ENCODE measurements around the gene HES6. TPM values are rescaled to one million over a fixed set of nuclear protein-coding genes. Genes with fewer than 3 reads are reported as not detected.

Gene HES6
- total and polyA plus RNA-seq, 3 donors from 2014 or later: 21.3 to 40.3 (median 22.0) TPM

DNA sequence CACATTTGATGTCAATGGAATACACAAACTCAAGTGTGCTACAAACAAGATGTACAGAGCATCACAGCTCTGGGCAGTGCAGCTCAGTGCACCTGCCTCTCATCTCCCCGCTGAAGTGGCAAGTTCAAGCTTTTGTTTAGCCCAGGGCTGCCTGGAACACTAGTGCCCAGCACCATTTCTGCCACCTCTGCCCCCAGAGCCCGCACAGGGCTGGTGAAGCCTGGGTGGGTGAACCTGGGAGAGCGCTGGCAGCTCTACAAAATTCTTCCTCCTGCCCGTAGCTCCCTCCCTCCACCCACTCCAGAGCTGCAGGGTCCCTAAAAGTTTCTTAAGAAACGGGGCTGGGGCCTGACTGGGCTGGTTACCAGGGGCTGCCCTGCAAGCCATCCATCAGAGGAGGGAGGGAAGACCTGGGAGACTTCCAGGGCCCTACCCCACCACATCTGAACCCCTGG lies 1.5 kb downstream of the HES6 start:
- Histone ChIP-seq H3K4me1 (peaks cover 23% of the 10 kb centered on the region), H3K9me3 (no peaks in the 10 kb centered on the region), H3K27ac (no peak overlapping the region), H3K27me3 (no peaks in the 10 kb centered on the region), H3K4me3 (no peak overlapping the region), H3K36me3 (ENCODE audit: low read depth, missing control alignments) (no peaks in the 10 kb centered on the region)
- no peak for DNase-seq
- WGBS, 2 donors: 67 to 74% methylated on average over 5 of the region's 5 CpGs
- TF ChIP-seq, protein P1, sequence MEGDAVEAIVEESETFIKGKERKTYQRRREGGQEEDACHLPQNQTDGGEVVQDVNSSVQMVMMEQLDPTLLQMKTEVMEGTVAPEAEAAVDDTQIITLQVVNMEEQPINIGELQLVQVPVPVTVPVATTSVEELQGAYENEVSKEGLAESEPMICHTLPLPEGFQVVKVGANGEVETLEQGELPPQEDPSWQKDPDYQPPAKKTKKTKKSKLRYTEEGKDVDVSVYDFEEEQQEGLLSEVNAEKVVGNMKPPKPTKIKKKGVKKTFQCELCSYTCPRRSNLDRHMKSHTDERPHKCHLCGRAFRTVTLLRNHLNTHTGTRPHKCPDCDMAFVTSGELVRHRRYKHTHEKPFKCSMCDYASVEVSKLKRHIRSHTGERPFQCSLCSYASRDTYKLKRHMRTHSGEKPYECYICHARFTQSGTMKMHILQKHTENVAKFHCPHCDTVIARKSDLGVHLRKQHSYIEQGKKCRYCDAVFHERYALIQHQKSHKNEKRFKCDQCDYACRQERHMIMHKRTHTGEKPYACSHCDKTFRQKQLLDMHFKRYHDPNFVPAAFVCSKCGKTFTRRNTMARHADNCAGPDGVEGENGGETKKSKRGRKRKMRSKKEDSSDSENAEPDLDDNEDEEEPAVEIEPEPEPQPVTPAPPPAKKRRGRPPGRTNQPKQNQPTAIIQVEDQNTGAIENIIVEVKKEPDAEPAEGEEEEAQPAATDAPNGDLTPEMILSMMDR (IDR thresholded peaks at IDR 0.05): no peak
- TF ChIP-seq POLR2A (IDR thresholded peaks at IDR 0.05): no peak
- intact Hi-C loops (cut with DNase I; ENCODE audit: low total_unique reads): no loop called here

DNA sequence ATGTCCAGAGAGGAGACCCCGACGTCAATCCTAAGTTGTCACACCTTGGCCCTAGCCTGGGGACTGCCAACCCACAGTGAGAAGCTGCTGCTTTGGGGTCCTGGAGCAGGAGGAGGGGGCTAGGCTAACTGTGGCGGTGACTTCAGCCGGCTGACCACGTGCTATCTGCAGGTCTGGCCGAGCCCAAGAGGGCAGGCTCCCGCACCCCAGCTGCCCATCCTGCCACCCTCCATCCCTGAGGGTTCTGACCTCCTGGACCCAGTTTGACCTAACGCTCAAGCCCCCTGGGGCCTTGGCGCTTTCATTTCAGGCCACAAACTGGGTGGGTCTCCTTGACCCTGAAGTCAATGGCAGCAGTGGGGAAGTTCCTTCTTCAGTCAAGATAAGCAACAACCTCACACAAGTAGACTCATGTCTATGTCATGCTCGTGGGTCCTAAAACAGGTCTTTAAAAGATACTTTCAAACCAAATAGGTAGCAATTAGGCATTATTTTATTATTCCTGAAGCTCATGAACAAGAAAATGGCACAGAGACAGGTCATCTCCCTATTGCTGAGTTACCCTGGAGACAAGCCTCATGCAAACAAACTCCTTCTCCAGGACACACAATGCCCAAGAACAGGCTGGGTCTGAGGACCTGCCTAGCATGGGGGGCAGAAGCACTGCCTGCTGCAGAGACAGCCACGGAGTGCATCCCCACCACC lies 2.3 kb downstream of the HES6 start:
- intact Hi-C loops (cut with DNase I; ENCODE audit: low total_unique reads): no loop called here
- Histone ChIP-seq H3K9me3 (no peaks in the 10 kb centered on the region), H3K27me3 (no peaks in the 10 kb centered on the region), H3K4me3 (no peak overlapping the region), H3K4me1 (peaks cover 15% of the 10 kb centered on the region), H3K36me3 (ENCODE audit: low read depth, missing control alignments) (no peaks in the 10 kb centered on the region), H3K27ac (no peak overlapping the region)
- 80 to 83% methylated on average over 5 to 11 of the region's 11 CpGs for WGBS, 2 donors
- no peak for DNase-seq
- no peak for TF ChIP-seq POLR2A (IDR thresholded peaks at IDR 0.05)
- TF ChIP-seq, protein P1 (IDR thresholded peaks at IDR 0.05): no peak

DNA sequence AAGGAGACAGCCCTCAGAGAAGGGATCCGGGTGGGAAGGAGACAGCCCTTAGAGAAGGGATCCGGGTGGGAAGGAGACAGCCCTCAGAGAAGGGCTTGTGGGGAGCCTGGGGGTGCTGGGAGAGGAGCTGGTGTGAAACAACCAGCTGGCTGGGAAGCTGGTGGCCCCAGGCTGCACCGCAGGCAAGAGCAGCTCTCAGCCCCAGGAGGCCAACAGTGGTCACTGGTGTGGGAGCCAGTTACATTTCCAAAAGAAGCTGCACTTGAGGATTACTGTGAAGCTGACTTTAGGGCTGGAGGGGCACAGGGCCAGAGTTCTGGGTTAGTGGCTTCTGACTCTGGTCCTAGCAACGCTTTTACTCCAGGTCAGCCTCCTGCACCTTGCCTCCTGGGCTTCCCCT lies 3.3 kb downstream of the HES6 start:
- no peak for DNase-seq
- Histone ChIP-seq H3K4me1 (peaks cover 7% of the 10 kb centered on the region), H3K4me3 (no peak overlapping the region), H3K9me3 (no peaks in the 10 kb centered on the region), H3K36me3 (ENCODE audit: low read depth, missing control alignments) (no peaks in the 10 kb centered on the region), H3K27me3 (no peaks in the 10 kb centered on the region), H3K27ac (no peak overlapping the region)
- WGBS, 2 donors: 77 to 91% methylated on average over 3 to 4 of the region's 4 CpGs
- no peak for TF ChIP-seq POLR2A (IDR thresholded peaks at IDR 0.05)
- TF ChIP-seq, protein P1 (IDR thresholded peaks at IDR 0.05): no peak
- intact Hi-C loops (cut with DNase I; ENCODE audit: low total_unique reads): no loop called here

DNA sequence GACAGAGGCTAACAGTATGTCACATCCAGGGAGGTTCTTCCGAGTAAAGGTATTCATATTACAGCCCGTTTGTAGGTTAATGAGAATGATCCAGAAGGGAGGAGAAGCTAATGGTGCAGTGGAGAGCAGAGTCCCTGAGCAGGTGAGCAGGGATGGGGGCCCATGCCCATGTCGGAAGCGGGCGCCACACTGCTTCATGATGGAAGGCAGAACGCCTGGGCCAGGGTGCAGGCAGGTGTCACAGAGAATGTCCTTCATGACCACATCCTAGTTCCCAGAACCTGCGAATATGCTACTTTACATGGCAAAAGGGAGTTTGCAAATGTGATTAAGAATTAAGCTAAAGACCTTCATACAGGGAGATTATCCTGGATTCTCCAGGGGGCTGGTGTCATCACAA lies 4.0 kb downstream of the HES6 start:
- Histone ChIP-seq H3K36me3 (ENCODE audit: low read depth, missing control alignments) (no peaks in the 10 kb centered on the region), H3K27me3 (no peaks in the 10 kb centered on the region), H3K4me1 (peaks cover under 1% of the 10 kb centered on the region), H3K4me3 (no peak overlapping the region), H3K27ac (no peak overlapping the region), H3K9me3 (no peaks in the 10 kb centered on the region)
- intact Hi-C loops (cut with DNase I; ENCODE audit: low total_unique reads): no loop called here
- TF ChIP-seq, protein P1 (IDR thresholded peaks at IDR 0.05): no peak
- no peak for TF ChIP-seq POLR2A (IDR thresholded peaks at IDR 0.05)
- no peak for DNase-seq
- 92 to 93% methylated on average over 6 to 7 of the region's 7 CpGs for WGBS, 2 donors

DNA sequence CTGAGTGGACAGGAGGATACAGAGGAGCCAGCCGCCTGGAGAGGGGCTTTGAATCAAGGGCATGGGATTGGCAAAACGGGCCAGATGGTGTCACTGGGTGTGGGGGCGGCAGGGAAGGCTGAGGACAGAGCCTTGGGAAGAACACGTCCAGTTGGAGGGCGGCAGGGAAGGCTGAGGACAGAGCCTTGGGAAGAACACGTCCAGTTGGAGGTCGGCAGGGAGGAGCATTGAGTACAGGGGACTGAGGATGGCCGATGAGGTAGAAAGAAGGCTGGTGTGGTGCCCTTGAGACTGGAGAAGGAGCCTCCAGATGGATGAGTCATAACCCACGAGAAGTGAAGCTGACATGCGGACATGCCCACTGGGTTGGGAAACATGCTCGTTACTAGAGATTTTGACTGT lies 4.5 kb downstream of the HES6 start:
- Histone ChIP-seq H3K27me3 (no peaks in the 10 kb centered on the region), H3K27ac (no peak overlapping the region), H3K36me3 (ENCODE audit: low read depth, missing control alignments) (no peaks in the 10 kb centered on the region), H3K4me3 (no peak overlapping the region), H3K9me3 (no peaks in the 10 kb centered on the region), H3K4me1 (no peaks in the 10 kb centered on the region)
- 57 to 72% methylated on average over 11 of the region's 11 CpGs for WGBS, 2 donors
- intact Hi-C loops (cut with DNase I; ENCODE audit: low total_unique reads): no loop called here
- TF ChIP-seq, protein P1 (IDR thresholded peaks at IDR 0.05): no peak
- no peak for TF ChIP-seq POLR2A (IDR thresholded peaks at IDR 0.05)
- no peak for DNase-seq

Measured in testis (tissue), 3 donors.